T-helper 1 cell treated with Interleukin-12 subunit alpha and Interleukin-12 subunit beta and Interleukin-4 antibody, amounts not matched to agents 30 μg/mL and 1 μg/mL, for 36 hours (primary cell): Measurements from ENCODE around the gene SEC31B.

ENCODE experiments used
- H3K27ac Mint-ChIP-seq: one replicate; pipeline ENCODE4 v1.8.0; 2021; ENCODE audit warnings: mild to moderate bottlenecking, mixed read lengths
- H3K27me3 Mint-ChIP-seq: one replicate; pipeline ENCODE4 v1.8.0; 2021; ENCODE audit warnings: low read depth, mixed read lengths
- H3K36me3 Mint-ChIP-seq: one replicate; pipeline ENCODE4 v1.8.0; 2021; ENCODE audit warnings: low read depth, mixed read lengths
- H3K4me1 Mint-ChIP-seq: one replicate; pipeline ENCODE4 v1.8.0; 2021; ENCODE audit warnings: low read depth, mixed read lengths
- H3K4me3 Mint-ChIP-seq: one replicate; pipeline ENCODE4 v1.8.0; 2021; ENCODE audit warnings: mild to moderate bottlenecking, moderate library complexity, mixed read lengths
- H3K9me3 Mint-ChIP-seq: one replicate; pipeline ENCODE4 v1.8.0; 2021; ENCODE audit warnings: mixed read lengths

Gene SEC31B

GRCh38 chr10:100535715-100536353, 16.2 kb upstream of the SEC31B start, which contains the start of gene HIF1AN:
TSS of gene HIF1AN (plus strand) at chr10:100535943. CDS start at chr10:100535959, 16 bp downstream.
- H3K36me3 Mint-ChIP-seq, result peaks cover 23% of the 10 kb centered on the region
- H3K27ac Mint-ChIP-seq, result no peak within 1 kb of the TSS
- no peaks in the 10 kb centered on the region for H3K27me3 Mint-ChIP-seq
- H3K4me3 Mint-ChIP-seq, result no peak within 1 kb of the TSS
- peaks cover 34% of the 10 kb centered on the region for H3K4me1 Mint-ChIP-seq
- no peaks in the 10 kb centered on the region for H3K9me3 Mint-ChIP-seq

DNA sequence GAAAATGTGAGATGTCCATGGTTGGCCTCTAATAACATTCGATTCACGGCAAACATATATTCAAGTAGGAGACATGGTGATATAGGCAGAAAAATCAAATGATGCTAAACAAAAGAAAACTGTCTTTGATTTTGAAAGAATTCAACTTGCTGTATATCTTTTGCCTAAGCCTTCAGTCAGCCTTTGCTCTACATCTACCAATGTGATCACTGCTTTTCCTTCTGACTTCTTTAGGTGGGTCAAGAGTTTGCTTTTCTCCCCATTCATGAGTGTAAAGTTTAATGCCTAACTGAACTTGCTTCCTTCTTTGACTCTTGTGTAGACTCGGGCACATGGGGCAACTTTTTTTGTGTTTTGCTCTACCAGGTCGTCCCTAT, 15.7 kb upstream of the SEC31B start:
- Mint-ChIP-seq H3K27ac (no peak overlapping the region), H3K36me3 (peaks cover 18% of the 10 kb centered on the region), H3K4me1 (peaks cover 33% of the 10 kb centered on the region), H3K27me3 (no peaks in the 10 kb centered on the region), H3K4me3 (no peak overlapping the region), H3K9me3 (no peaks in the 10 kb centered on the region)

DNA sequence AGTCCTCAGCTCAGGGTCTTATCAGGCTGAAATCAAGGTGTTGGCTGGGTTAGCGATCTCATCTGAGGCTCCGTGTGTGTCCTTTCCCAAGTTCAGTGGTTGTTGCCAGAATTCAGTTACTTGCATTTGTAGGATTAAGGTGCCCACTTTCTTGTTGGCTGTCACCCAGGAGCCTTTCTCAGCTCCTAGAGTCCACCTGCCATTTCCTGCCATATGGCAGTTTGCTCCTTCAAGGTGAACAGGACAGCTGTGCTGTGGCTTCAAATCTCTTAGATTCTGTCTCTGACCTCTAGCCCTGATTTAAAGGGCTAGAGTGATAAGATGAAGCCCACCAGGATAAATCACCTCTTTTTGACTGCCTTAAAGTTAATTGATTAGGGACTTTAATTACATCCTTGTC, 15.1 kb upstream of the SEC31B start:
- Mint-ChIP-seq H3K9me3 (no peaks in the 10 kb centered on the region), H3K27me3 (no peaks in the 10 kb centered on the region), H3K27ac (no peak overlapping the region), H3K4me3 (no peak overlapping the region), H3K36me3 (peaks cover 15% of the 10 kb centered on the region), H3K4me1 (peaks cover 37% of the 10 kb centered on the region)

DNA sequence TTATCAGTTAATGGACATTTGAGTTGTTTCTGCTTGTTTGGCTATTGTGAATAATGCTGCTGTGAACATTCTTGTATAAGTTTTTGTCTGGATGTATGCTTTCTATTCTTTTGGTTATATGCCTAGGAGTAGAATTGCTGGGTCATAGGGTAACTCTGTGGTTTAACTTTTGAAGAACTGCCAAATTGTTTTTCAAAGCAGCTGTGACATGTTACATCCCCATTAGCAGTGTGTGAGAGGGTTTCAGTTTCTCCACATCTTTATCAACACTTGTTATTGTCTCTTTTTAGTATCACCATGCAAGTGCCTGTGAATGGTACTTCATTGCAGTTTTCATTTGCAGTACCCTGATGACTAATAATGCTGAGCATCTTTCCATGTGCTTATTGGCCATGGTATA, 12.1 kb upstream of the SEC31B start:
- Mint-ChIP-seq H3K9me3 (no peaks in the 10 kb centered on the region), H3K36me3 (peaks cover 12% of the 10 kb centered on the region), H3K4me3 (no peak overlapping the region), H3K4me1 (peaks cover 25% of the 10 kb centered on the region), H3K27ac (peak overlapping the region; percentile 24), H3K27me3 (no peaks in the 10 kb centered on the region)

GRCh38 chr10:100529475-100530298, 10.0 kb upstream of the SEC31B start, which contains the start of gene NDUFB8:
TSS of gene NDUFB8 (minus strand) at chr10:100529871. CDS start at chr10:100529851, 20 bp downstream.
- Mint-ChIP-seq H3K36me3 (peaks cover 28% of the 10 kb centered on the region), H3K27ac (peak within 1 kb of the TSS; percentile 94), H3K27me3 (no peaks in the 10 kb centered on the region), H3K4me3 (peak within 1 kb of the TSS; percentile 97), H3K4me1 (peaks cover 20% of the 10 kb centered on the region), H3K9me3 (no peaks in the 10 kb centered on the region)

DNA sequence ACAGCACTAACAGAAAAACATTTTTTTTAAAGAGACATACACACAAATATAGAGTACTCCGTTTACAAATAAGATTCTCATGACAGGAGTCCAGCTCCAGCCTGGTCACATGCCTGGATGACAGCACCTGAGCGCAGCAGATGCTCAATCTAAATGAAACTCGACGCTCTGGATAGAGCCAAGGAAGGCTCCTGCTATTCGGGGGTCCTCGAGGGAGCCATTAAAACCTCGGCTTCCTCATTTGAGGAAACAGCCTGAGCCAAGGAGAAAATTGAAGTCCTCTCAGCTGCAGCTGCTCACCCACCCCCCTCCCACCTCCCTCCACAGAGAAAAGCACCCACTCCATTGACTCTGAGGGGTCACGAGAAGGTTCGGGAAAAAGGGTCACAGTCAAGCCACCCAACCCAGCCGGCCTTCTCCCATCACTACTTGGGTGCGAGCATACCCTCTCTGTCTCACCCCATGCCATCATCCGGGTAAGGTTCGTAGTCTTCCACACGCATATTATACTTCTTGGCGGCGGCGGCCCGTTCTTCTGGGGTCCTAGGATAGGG, 9.3 kb upstream of the SEC31B start:
- peaks cover 21% of the 10 kb centered on the region for H3K4me1 Mint-ChIP-seq
- no peaks in the 10 kb centered on the region for H3K27me3 Mint-ChIP-seq
- H3K27ac Mint-ChIP-seq, result peak overlapping the region; percentile 94
- peaks cover 30% of the 10 kb centered on the region for H3K36me3 Mint-ChIP-seq
- H3K4me3 Mint-ChIP-seq, result peak overlapping the region; percentile 97
- no peaks in the 10 kb centered on the region for H3K9me3 Mint-ChIP-seq

- H3K4me1 Mint-ChIP-seq, result peaks cover 22% of the 10 kb centered on the region
- H3K36me3 Mint-ChIP-seq, result peaks cover 34% of the 10 kb centered on the region
Observed at GRCh38 chr10:100528123-100528886, 8.6 kb upstream of the SEC31B start.

GRCh38 chr10:100524638-100525037, 5.0 kb upstream of the SEC31B start:
- Mint-ChIP-seq H3K4me3 (no peak overlapping the region), H3K36me3 (peaks cover 33% of the 10 kb centered on the region), H3K9me3 (no peaks in the 10 kb centered on the region), H3K27me3 (no peaks in the 10 kb centered on the region), H3K27ac (no peak overlapping the region), H3K4me1 (peaks cover 14% of the 10 kb centered on the region)

More at GRCh38 chr10:100528123-100528886, 8.6 kb upstream of the SEC31B start:
- H3K27ac Mint-ChIP-seq, result peak overlapping the region; percentile 94
- peak overlapping the region; percentile 97 for H3K4me3 Mint-ChIP-seq
- no peaks in the 10 kb centered on the region for H3K9me3 Mint-ChIP-seq
- H3K27me3 Mint-ChIP-seq, result no peaks in the 10 kb centered on the region

GRCh38 chr10:100524206-100524605, 4.5 kb upstream of the SEC31B start:
- H3K27ac Mint-ChIP-seq, result no peak overlapping the region
- peaks cover 16% of the 10 kb centered on the region for H3K4me1 Mint-ChIP-seq
- H3K27me3 Mint-ChIP-seq, result no peaks in the 10 kb centered on the region
- no peaks in the 10 kb centered on the region for H3K9me3 Mint-ChIP-seq
- no peak overlapping the region for H3K4me3 Mint-ChIP-seq
- peaks cover 33% of the 10 kb centered on the region for H3K36me3 Mint-ChIP-seq

GRCh38 chr10:100522945-100523344, 3.3 kb upstream of the SEC31B start:
- no peaks in the 10 kb centered on the region for H3K9me3 Mint-ChIP-seq
- H3K27me3 Mint-ChIP-seq, result no peaks in the 10 kb centered on the region
- peaks cover 22% of the 10 kb centered on the region for H3K4me1 Mint-ChIP-seq
- H3K27ac Mint-ChIP-seq, result no peak overlapping the region
- H3K36me3 Mint-ChIP-seq, result peaks cover 27% of the 10 kb centered on the region
- no peak overlapping the region for H3K4me3 Mint-ChIP-seq

- Mint-ChIP-seq H3K4me3 (no peak overlapping the region), H3K27ac (no peak overlapping the region), H3K9me3 (no peaks in the 10 kb centered on the region), H3K36me3 (peaks cover 32% of the 10 kb centered on the region), H3K27me3 (no peaks in the 10 kb centered on the region), H3K4me1 (peaks cover 27% of the 10 kb centered on the region)
Observed at GRCh38 chr10:100522107-100522801, 2.6 kb upstream of the SEC31B start.

- Mint-ChIP-seq H3K27me3 (no peaks in the 10 kb centered on the region), H3K36me3 (peaks cover 34% of the 10 kb centered on the region), H3K9me3 (no peaks in the 10 kb centered on the region), H3K27ac (no peak overlapping the region), H3K4me3 (no peak overlapping the region), H3K4me1 (peaks cover 32% of the 10 kb centered on the region)
Observed at GRCh38 chr10:100520811-100521210, 1.1 kb upstream of the SEC31B start.

DNA sequence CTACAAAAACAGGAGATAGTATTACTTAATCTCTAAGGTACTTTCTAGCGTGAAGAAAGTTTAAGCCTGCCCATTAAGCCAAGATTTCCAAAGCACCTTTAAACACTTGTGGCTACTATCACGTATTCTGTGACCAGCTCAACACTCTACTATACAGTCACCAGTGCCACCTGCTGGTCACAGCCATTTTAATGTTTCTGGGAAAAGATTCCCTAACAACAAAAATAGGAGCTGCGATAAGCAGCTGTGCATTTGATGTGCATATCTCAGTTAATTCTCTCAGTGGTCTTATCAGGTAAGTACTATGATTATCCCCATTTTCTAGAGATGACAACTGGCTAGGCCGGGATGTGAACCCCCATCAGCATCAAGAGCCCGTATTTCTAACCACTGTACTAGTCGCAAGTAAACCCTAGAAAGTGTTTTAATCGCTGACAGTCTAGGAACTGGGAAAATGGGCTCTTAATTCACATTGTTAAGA, 860 bp downstream of the SEC31B start:
- peak overlapping the region; percentile 17 for H3K27ac Mint-ChIP-seq
- H3K36me3 Mint-ChIP-seq, result peaks cover 29% of the 10 kb centered on the region
- H3K4me1 Mint-ChIP-seq, result peaks cover 38% of the 10 kb centered on the region
- no peaks in the 10 kb centered on the region for H3K9me3 Mint-ChIP-seq
- no peak overlapping the region for H3K4me3 Mint-ChIP-seq
- no peaks in the 10 kb centered on the region for H3K27me3 Mint-ChIP-seq

DNA sequence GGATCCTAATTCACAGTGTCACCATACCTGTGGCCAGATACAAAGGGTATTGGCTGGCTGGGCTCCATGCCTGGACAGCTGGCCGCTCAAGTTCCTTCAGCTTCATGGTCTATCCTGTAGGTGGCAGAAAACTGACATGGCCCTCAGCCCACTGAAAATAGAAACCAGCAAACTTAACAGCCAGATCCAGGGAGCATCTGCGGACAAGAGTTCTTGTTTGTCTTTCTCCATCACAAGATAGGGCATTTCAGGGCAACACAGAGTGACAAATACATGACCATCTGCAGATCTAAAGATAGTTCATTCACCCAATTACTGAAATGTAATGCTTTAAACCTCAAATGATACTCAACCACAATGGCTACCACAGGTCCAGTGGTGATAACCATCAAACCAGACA, 2.8 kb downstream of the SEC31B start:
- H3K4me3 Mint-ChIP-seq, result no peak overlapping the region
- H3K27me3 Mint-ChIP-seq, result no peaks in the 10 kb centered on the region
- H3K36me3 Mint-ChIP-seq, result peaks cover 39% of the 10 kb centered on the region
- H3K4me1 Mint-ChIP-seq, result peaks cover 50% of the 10 kb centered on the region
- no peaks in the 10 kb centered on the region for H3K9me3 Mint-ChIP-seq
- peak overlapping the region; percentile 38 for H3K27ac Mint-ChIP-seq
